Breast epithelium (tissue), 3 donors: ENCODE data around the gene TRPV6.

Experiments used
- POLR2A ChIP-seq: fragments of 450-650 bp; IDR thresholded peaks from one replicate; pipeline ENCODE4 v1.6.1; 2016; ENCODE audit warnings: antibody characterized with exemption, mild to moderate bottlenecking, moderate library complexity
- TF ChIP-seq, protein P1 (sequence below), 3 donors: fragments of 450-650 bp; IDR thresholded peaks; one replicate each; pipeline ENCODE4 v1.5.1; 2016 to 2017; ENCODE audit warnings: antibody characterized with exemption in 3 of 3, mild to moderate bottlenecking in 3 of 3, moderate library complexity in 3 of 3

DNA sequence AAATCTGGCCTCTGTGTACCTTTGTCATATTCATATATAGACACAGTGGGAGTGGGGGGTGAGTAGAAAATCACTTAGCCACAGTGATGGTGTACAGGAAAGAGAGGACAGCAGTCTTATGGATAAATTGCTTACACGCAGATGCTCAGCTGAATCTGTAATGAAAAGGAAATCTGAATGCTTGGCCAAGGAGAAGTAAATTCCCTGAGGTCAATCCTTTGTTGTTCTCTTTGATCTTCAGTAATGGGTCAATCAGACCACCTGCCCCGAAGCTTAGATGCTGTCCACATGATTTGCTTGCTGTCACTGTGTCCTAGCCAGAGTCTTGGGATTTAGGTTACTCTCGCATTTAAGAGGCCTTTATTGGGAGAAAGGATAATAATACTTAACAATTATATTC is 49.1 kb downstream of the TRPV6 start:
- TF ChIP-seq, protein P1, sequence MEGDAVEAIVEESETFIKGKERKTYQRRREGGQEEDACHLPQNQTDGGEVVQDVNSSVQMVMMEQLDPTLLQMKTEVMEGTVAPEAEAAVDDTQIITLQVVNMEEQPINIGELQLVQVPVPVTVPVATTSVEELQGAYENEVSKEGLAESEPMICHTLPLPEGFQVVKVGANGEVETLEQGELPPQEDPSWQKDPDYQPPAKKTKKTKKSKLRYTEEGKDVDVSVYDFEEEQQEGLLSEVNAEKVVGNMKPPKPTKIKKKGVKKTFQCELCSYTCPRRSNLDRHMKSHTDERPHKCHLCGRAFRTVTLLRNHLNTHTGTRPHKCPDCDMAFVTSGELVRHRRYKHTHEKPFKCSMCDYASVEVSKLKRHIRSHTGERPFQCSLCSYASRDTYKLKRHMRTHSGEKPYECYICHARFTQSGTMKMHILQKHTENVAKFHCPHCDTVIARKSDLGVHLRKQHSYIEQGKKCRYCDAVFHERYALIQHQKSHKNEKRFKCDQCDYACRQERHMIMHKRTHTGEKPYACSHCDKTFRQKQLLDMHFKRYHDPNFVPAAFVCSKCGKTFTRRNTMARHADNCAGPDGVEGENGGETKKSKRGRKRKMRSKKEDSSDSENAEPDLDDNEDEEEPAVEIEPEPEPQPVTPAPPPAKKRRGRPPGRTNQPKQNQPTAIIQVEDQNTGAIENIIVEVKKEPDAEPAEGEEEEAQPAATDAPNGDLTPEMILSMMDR (IDR thresholded peaks at IDR 0.05) = no peak
- TF ChIP-seq POLR2A = no peak
